B cell (primary cell): Measurements from ENCODE around the gene MMRN1. TPM values are rescaled to one million over a fixed set of nuclear protein-coding genes. Genes with fewer than 3 reads are reported as not detected.

Source experiments
- ATAC-seq: fragments of 200-7000 bp; cut with Tn5 transposase; one replicate; pipeline ENCODE4 v1.10.0; 2021; ENCODE audit warnings: low read depth, mild to moderate bottlenecking, moderate number of reproducible peaks, moderate library complexity
- CTCF ChIA-PET: fragments of 350-600 bp; sonication (Branson Sonifier 250); formaldehyde crosslinking; loops from one replicate; lab custom pipeline; 2021; ENCODE audit warnings: antibody characterized with exemption, inconsistent platforms; lab: Charles Lee
- POLR2A ChIA-PET: fragments of 350-600 bp; sonication (Branson Sonifier 250); formaldehyde crosslinking; loops from one replicate; lab custom pipeline; 2021; ENCODE audit warnings: antibody characterized with exemption; lab: Charles Lee
- DNase-seq: peaks from one replicate; pipeline ENCODE4 v3.0.0; 2013
- H2AFZ ChIP-seq: 2 replicates; pipeline ENCODE4 v1.6.1; 2012; ENCODE audit warnings: mild to moderate bottlenecking, low read depth, low read length; ENCODE audit not compliant: insufficient read depth, poor library complexity, severe bottlenecking
- H3K27ac ChIP-seq, 2 donors: 1 replicate in 1 of 2; 2 replicates in 1 of 2; pipeline ENCODE4 v1.5.1; 2012 to 2013; ENCODE audit warnings: low read length in 2 of 2, mild to moderate bottlenecking in 2 of 2, moderate library complexity in 1 of 2
- H3K27me3 ChIP-seq, 4 experiments: fragments of 200-600 bp in 1 of 4; sonication (generic) in 1 of 4; replicated peaks in 1 of 4; 1 replicate in 2 of 4; 2 replicates in 2 of 4; pipeline versions ENCODE4 v1.6.1 to v1.7.0; 2013 to 2016; ENCODE audit warnings: low read length in 3 of 4, mild to moderate bottlenecking in 2 of 4, mixed read lengths in 1 of 4, moderate library complexity in 1 of 4; ENCODE audit not compliant: insufficient read depth in 4 of 4, control insufficient read depth in 3 of 4; ENCODE audit errors: control extremely low read depth in 1 of 4
- H3K36me3 ChIP-seq, 2 experiments: replicated peaks in 1 of 2; 1 replicate in 1 of 2; 2 replicates in 1 of 2; pipeline versions ENCODE4 v1.6.1 to v1.7.1; 2013; ENCODE audit warnings: low read length in 1 of 2; ENCODE audit not compliant: insufficient read depth in 2 of 2, control insufficient read depth in 1 of 2; ENCODE audit errors: control extremely low read depth in 1 of 2, extremely low read depth in 1 of 2
- H3K4me1 ChIP-seq, 2 donors: fragments of 200-600 bp in 1 of 2; sonication (generic) in 1 of 2; 1 replicate in 1 of 2; 2 replicates in 1 of 2; pipeline versions ENCODE4 v1.5.1 to v1.6.1; 2013 to 2017; ENCODE audit warnings: low read length in 2 of 2; ENCODE audit not compliant: control insufficient read depth in 2 of 2, insufficient read depth in 2 of 2
- H3K4me2 ChIP-seq: replicated peaks from 2 replicates; pipeline ENCODE3; 2012; ENCODE audit warnings: mild to moderate bottlenecking, low read depth, low read length; ENCODE audit not compliant: poor library complexity, severe bottlenecking
- H3K4me3 ChIP-seq, 5 experiments: fragments of 200-600 bp in 1 of 5; sonication (generic) in 1 of 5; 1 replicate in 3 of 5; 2 replicates in 2 of 5; pipeline versions ENCODE4 v1.5.1 to v1.7.0; 2011 to 2016; ENCODE audit warnings: low read length in 4 of 5, mild to moderate bottlenecking in 4 of 5, low read depth in 2 of 5, control low read depth in 1 of 5, moderate library complexity in 1 of 5; ENCODE audit not compliant: insufficient read depth in 1 of 5; ENCODE audit errors: control extremely low read depth in 1 of 5, extremely low read depth in 1 of 5
- H3K79me2 ChIP-seq: fragments of 200-600 bp; sonication (generic); one replicate; pipeline ENCODE4 v1.6.0; 2016; ENCODE audit warnings: low read length; ENCODE audit not compliant: control insufficient read depth, insufficient read depth
- H3K9ac ChIP-seq: fragments of 200-600 bp; sonication (generic); 2 replicates; pipeline ENCODE4 v1.6.1; 2017; ENCODE audit warnings: mild to moderate bottlenecking, low read length, moderate library complexity
- H3K9me3 ChIP-seq, 3 donors: one replicate each; pipeline versions ENCODE4 v1.6.1 to v1.7.1; 2013; ENCODE audit warnings: low read length in 2 of 3; ENCODE audit not compliant: control insufficient read depth in 2 of 3, insufficient read depth in 1 of 3; ENCODE audit errors: control extremely low read depth in 1 of 3
- H4K20me1 ChIP-seq: 2 replicates; pipeline ENCODE4 v1.6.0; 2012; ENCODE audit warnings: mild to moderate bottlenecking, low read length; ENCODE audit not compliant: insufficient read depth, control insufficient read depth, poor library complexity, severe bottlenecking
- H3K27ac Mint-ChIP-seq: one replicate; pipeline ENCODE4 v1.8.0; 2021; ENCODE audit warnings: mixed read lengths
- H3K27me3 Mint-ChIP-seq: one replicate; pipeline ENCODE4 v1.8.0; 2021; ENCODE audit warnings: mixed read lengths
- H3K4me1 Mint-ChIP-seq: one replicate; pipeline ENCODE4 v1.8.0; 2021; ENCODE audit warnings: mixed read lengths
- H3K4me3 Mint-ChIP-seq: one replicate; pipeline ENCODE4 v1.8.0; 2021; ENCODE audit warnings: mixed read lengths
- H3K9me3 Mint-ChIP-seq: one replicate; pipeline ENCODE4 v1.8.0; 2022; ENCODE audit warnings: mixed read lengths; ENCODE audit not compliant: insufficient read depth
- CTCF ChIP-seq: fragments of 200-600 bp; IDR thresholded peaks from one replicate; pipeline ENCODE4 v1.8.0; 2022; ENCODE audit warnings: antibody characterized with exemption, mild to moderate bottlenecking
- EZH2 ChIP-seq: IDR thresholded peaks from 2 replicates; pipeline ENCODE4 v1.6.1; 2012; ENCODE audit warnings: borderline replicate concordance, low read depth, mild to moderate bottlenecking, moderate library complexity, low read length; ENCODE audit not compliant: insufficient read depth, poor library complexity, severe bottlenecking
- WGBS: methylation state at CpG from one replicate; pipeline ENCODE4 v1.1.5; 2013; ENCODE audit warnings: missing lambda C conversion rate; ENCODE audit not compliant: insufficient coverage; 5-methylcytosine and 5-hydroxymethylcytosine counted together
- intact Hi-C: fragments of 100-400 bp; cut with micrococcal nuclease; formaldehyde crosslinking; loops from one replicate; pipeline ENCODE4 v1.10.0; 2022
- polyA plus RNA-seq: library from polyadenylated mRNA; depleted of rRNA; stranded (reverse); fragments of >200 nt; gene quantifications from 2 replicates; pipeline ENCODE4 v1.2.3, GENCODE V29; 2012
- total RNA-seq, 2 donors: library from RNA; stranded (reverse); fragments of 120-200 nt in 1 of 2; gene quantifications; 1 replicate in 1 of 2; 2 replicates in 1 of 2; pipeline versions ENCODE4 v1.2.3 to v1.2.4, GENCODE V29; 2013 to 2022

Gene MMRN1
- total and polyA plus RNA-seq, 2 donors (not counting 1 experiment from before 2014, with no cell fraction given) = 0.33 to 0.49 TPM

- no CpG with 5 or more reads among the region's 3 CpGs for WGBS
- DNase-seq = no peak
Observed at GRCh38 chr4:89952458-89952857, 57.8 kb downstream of the MMRN1 start.

More at GRCh38 chr4:89952458-89952857, 57.8 kb downstream of the MMRN1 start:
- no peak overlapping the region for H3K27ac Mint-ChIP-seq
- intact Hi-C loops = no loop called here
- no peak overlapping the region for H3K9ac ChIP-seq
- H3K27ac ChIP-seq = no peak overlapping the region
- H3K4me3 ChIP-seq = no peak overlapping the region
- no peak overlapping the region for H3K4me3 Mint-ChIP-seq
- H3K36me3 ChIP-seq = no peaks in the 10 kb centered on the region
- H3K4me1 ChIP-seq = no peaks in the 10 kb centered on the region
- no peak for TF ChIP-seq EZH2
- TF ChIP-seq CTCF = no peak
- H3K9me3 ChIP-seq = no peaks in the 10 kb centered on the region
- H3K79me2 ChIP-seq = no peaks in the 10 kb centered on the region
- no peaks in the 10 kb centered on the region for H3K9me3 Mint-ChIP-seq
- peaks cover 2% of the 10 kb centered on the region for H3K27me3 Mint-ChIP-seq
- H4K20me1 ChIP-seq = no peaks in the 10 kb centered on the region
- ChIA-PET POLR2A (no interaction called here), CTCF (no interaction called here)
- H3K27me3 ChIP-seq = peaks cover 0 to 4% (median 0%) of the 10 kb centered on the region in 4 experiments
- H3K4me1 Mint-ChIP-seq = no peaks in the 10 kb centered on the region
- H3K4me2 ChIP-seq = no peak overlapping the region
- ATAC-seq = no peak
- H2AFZ ChIP-seq = no peak overlapping the region
